DOHH2 (cell line): ENCODE results near the gene QRICH2.

Experiments used
- CTCF ChIP-seq: fragments of 200-600 bp; sonication (generic); IDR thresholded peaks from one replicate; pipeline ENCODE4 v1.5.1; 2014; ENCODE audit warnings: antibody characterized with exemption, mild to moderate bottlenecking, low read depth, low read length; ENCODE audit not compliant: poor library complexity, severe bottlenecking
- EZH2phosphoT487 ChIP-seq: fragments of 200-600 bp; sonication (generic); IDR thresholded peaks from 2 replicates; pipeline ENCODE4 v1.6.1; 2017; ENCODE audit warnings: borderline replicate concordance, mild to moderate bottlenecking, antibody characterized with exemption, low read length, moderate library complexity, mixed read lengths

GRCh38 chr17:76318586-76318985 is 10.5 kb upstream of the QRICH2 start:
- TF ChIP-seq CTCF (no peak), EZH2phosphoT487 (no peak)
